OCI-LY1 (cell line): ENCODE results near the gene OLA1.

ENCODE experiments used
- EZH2 ChIP-seq: fragments of 200-600 bp; sonication (generic), shearing (Covaris generic); IDR thresholded peaks from 2 replicates; pipeline ENCODE4 v1.8.0; 2017; ENCODE audit warnings: borderline replicate concordance, mixed run types, mild to moderate bottlenecking, antibody characterized with exemption, low read length, moderate library complexity, mixed read lengths
- TF ChIP-seq, protein P1 (sequence below): fragments of 200-600 bp; sonication (generic), shearing (Covaris generic); IDR thresholded peaks from 2 replicates; pipeline ENCODE4 v1.5.1; 2017; ENCODE audit warnings: mild to moderate bottlenecking, antibody characterized with exemption, low read length, moderate library complexity, mixed read lengths

DNA sequence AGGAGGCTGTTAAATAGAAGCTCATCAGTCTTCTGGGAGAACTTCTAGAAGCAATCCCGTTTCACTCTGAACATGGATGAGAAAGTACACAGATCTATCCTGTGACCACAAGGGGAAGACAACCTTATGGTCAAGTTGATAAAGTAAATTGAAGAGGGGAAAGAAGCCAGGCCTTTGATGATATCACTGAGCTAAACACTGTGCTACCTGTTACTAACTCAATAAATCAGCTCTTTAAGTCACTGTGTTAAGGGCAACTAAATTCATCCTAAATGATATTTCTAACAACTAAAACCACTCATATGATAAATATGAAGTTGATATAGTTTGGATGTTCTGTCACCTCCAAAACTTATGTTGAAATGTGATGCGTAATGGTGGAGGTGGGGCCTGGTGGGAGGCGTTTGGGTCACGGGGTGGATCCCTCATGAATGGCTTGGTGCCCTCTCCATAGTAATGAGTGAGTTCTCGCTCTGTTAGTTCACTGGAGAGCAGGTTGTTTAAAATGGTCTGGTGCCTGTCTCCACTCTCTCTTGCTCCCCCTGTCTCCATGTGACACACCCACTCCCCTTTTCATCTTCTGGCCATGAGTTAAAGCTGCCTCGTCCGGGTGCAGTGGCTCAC, 23.6 kb downstream of the OLA1 start:
- TF ChIP-seq, protein P1, sequence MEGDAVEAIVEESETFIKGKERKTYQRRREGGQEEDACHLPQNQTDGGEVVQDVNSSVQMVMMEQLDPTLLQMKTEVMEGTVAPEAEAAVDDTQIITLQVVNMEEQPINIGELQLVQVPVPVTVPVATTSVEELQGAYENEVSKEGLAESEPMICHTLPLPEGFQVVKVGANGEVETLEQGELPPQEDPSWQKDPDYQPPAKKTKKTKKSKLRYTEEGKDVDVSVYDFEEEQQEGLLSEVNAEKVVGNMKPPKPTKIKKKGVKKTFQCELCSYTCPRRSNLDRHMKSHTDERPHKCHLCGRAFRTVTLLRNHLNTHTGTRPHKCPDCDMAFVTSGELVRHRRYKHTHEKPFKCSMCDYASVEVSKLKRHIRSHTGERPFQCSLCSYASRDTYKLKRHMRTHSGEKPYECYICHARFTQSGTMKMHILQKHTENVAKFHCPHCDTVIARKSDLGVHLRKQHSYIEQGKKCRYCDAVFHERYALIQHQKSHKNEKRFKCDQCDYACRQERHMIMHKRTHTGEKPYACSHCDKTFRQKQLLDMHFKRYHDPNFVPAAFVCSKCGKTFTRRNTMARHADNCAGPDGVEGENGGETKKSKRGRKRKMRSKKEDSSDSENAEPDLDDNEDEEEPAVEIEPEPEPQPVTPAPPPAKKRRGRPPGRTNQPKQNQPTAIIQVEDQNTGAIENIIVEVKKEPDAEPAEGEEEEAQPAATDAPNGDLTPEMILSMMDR, result no peak
- TF ChIP-seq EZH2, result no peak
